Fibroblast of pulmonary artery (primary cell): Measurements from ENCODE around the gene SORCS1.

Experiments used
- DNase-seq: peaks from one replicate; pipeline ENCODE4 v3.0.0-alpha.2; 2010; ENCODE audit warnings: low read depth
- H3K4me3 ChIP-seq: replicated peaks from 2 replicates; pipeline ENCODE4 v1.5.1; 2011; ENCODE audit warnings: low read depth, mild to moderate bottlenecking, control low read depth, low read length, moderate library complexity
- CTCF ChIP-seq: IDR thresholded peaks from 2 replicates; pipeline ENCODE4 v1.5.1; 2011; ENCODE audit warnings: mild to moderate bottlenecking, control low read depth, low read length, inconsistent platforms; ENCODE audit errors: missing control alignments

The SORCS1 gene

GRCh38 chr10:106866244-106866845 is 298.2 kb downstream of the SORCS1 start:
- DNase-seq, result no peak
- TF ChIP-seq CTCF, result no peak
- no peak overlapping the region for H3K4me3 ChIP-seq

- TF ChIP-seq CTCF, result no peak
- DNase-seq, result no peak
- H3K4me3 ChIP-seq, result no peak overlapping the region
Measured at GRCh38 chr10:106864031-106864430, 300.5 kb downstream of the SORCS1 start.

- no peak for TF ChIP-seq CTCF
- DNase-seq, result no peak
- H3K4me3 ChIP-seq, result no peak overlapping the region
Measured at GRCh38 chr10:106863549-106863948, 301.0 kb downstream of the SORCS1 start.

GRCh38 chr10:106859892-106860652 is 304.4 kb downstream of the SORCS1 start:
- DNase-seq, result no peak
- H3K4me3 ChIP-seq, result no peak overlapping the region
- no peak for TF ChIP-seq CTCF

- no peak for TF ChIP-seq CTCF
- DNase-seq, result no peak
- H3K4me3 ChIP-seq, result no peak overlapping the region
Measured at GRCh38 chr10:106857728-106858127, 306.8 kb downstream of the SORCS1 start.

GRCh38 chr10:106857213-106857612 is 307.3 kb downstream of the SORCS1 start:
- no peak for TF ChIP-seq CTCF
- DNase-seq, result no peak
- no peak overlapping the region for H3K4me3 ChIP-seq
